CD4-positive, alpha-beta T cell (primary cell): ENCODE data around the gene DGAT2L6. TPM values are rescaled to one million over a fixed set of nuclear protein-coding genes. Genes with fewer than 3 reads are reported as not detected.

ENCODE experiments used
- ATAC-seq: fragments of 200-7000 bp; cut with Tn5 transposase; one replicate; pipeline ENCODE4 v1.10.0; 2022; ENCODE audit warnings: mild to moderate bottlenecking; ENCODE audit not compliant: poor library complexity
- CTCF ChIA-PET: fragments of 350-600 bp; sonication (Branson Sonifier 250); formaldehyde crosslinking; loops from one replicate; lab custom pipeline; 2021; ENCODE audit warnings: antibody characterized with exemption, inconsistent platforms; lab: Charles Lee
- POLR2A ChIA-PET: fragments of 350-600 bp; sonication (Branson Sonifier 250); formaldehyde crosslinking; loops from one replicate; lab custom pipeline; 2021; ENCODE audit warnings: antibody characterized with exemption, inconsistent platforms; lab: Charles Lee
- DNase-seq, 14 experiments: peaks; one replicate each; pipeline ENCODE4 v3.0.0-alpha.2; 2013 to 2020; ENCODE audit warnings: mixed read lengths in 2 of 14
- H3K27ac ChIP-seq, 2 donors: one replicate each; pipeline versions ENCODE4 v1.5.1 to v1.7.0; 2013; ENCODE audit warnings: low read length in 2 of 2, low read depth in 1 of 2, mild to moderate bottlenecking in 1 of 2
- H3K27me3 ChIP-seq, 2 experiments: 1 replicate in 1 of 2; 2 replicates in 1 of 2; pipeline versions ENCODE4 v1.6.1 to v1.7.0; 2013; ENCODE audit warnings: low read length in 2 of 2, control low read depth in 1 of 2, mild to moderate bottlenecking in 1 of 2, moderate library complexity in 1 of 2; ENCODE audit not compliant: insufficient read depth in 2 of 2, control insufficient read depth in 1 of 2
- H3K36me3 ChIP-seq: one replicate; pipeline ENCODE4 v1.6.1; 2013; ENCODE audit warnings: low read length, control low read depth; ENCODE audit not compliant: insufficient read depth
- H3K4me1 ChIP-seq: one replicate; pipeline ENCODE4 v1.6.1; 2013; ENCODE audit warnings: low read length, control low read depth; ENCODE audit not compliant: insufficient read depth
- H3K4me3 ChIP-seq: one replicate; pipeline ENCODE4 v1.5.1; 2013; ENCODE audit warnings: mild to moderate bottlenecking, low read length, moderate library complexity
- H3K9me3 ChIP-seq, 2 experiments: 1 replicate in 1 of 2; 2 replicates in 1 of 2; pipeline versions ENCODE4 v1.6.1 to v1.7.0; 2013; ENCODE audit warnings: low read length in 2 of 2, mild to moderate bottlenecking in 2 of 2, control low read depth in 1 of 2, moderate library complexity in 1 of 2; ENCODE audit not compliant: control insufficient read depth in 1 of 2, insufficient read depth in 1 of 2
- H3K27ac Mint-ChIP-seq: one replicate; pipeline ENCODE4 v1.8.0; 2020; ENCODE audit warnings: mixed read lengths
- H3K27me3 Mint-ChIP-seq: one replicate; pipeline ENCODE4 v1.8.0; 2021; ENCODE audit warnings: mixed read lengths
- H3K36me3 Mint-ChIP-seq: one replicate; pipeline ENCODE4 v1.8.0; 2021; ENCODE audit warnings: low read depth, mixed read lengths
- H3K4me1 Mint-ChIP-seq: one replicate; pipeline ENCODE4 v1.8.0; 2021; ENCODE audit warnings: low read depth, mixed read lengths
- H3K4me3 Mint-ChIP-seq: one replicate; pipeline ENCODE4 v1.8.0; 2020; ENCODE audit warnings: mild to moderate bottlenecking, mixed read lengths
- H3K9me3 Mint-ChIP-seq: one replicate; pipeline ENCODE4 v1.8.0; 2020; ENCODE audit warnings: mixed read lengths
- CTCF ChIP-seq: fragments of 200-600 bp; IDR thresholded peaks from one replicate; pipeline ENCODE4 v1.8.0; 2022; ENCODE audit warnings: antibody characterized with exemption, mild to moderate bottlenecking
- intact Hi-C, 2 experiments: fragments of 100-400 bp; cut with DNase I in 1 of 2; cut with micrococcal nuclease in 1 of 2; formaldehyde crosslinking; loops; one replicate each; pipeline versions ENCODE4 v1.15.1 to v1.9.0; 2023 to 2025; cut with DNase I, micrococcal nuclease
- total RNA-seq, 174 experiments: library from RNA in 2 of 174; stranded (reverse) in 2 of 174; gene quantifications; one replicate each; pipeline ENCODE4 v1.2.3 and lab custom pipeline; 2021 to 2026

The DGAT2L6 gene
- total RNA-seq, 2 experiments from 2014 or later: not detected

DNA sequence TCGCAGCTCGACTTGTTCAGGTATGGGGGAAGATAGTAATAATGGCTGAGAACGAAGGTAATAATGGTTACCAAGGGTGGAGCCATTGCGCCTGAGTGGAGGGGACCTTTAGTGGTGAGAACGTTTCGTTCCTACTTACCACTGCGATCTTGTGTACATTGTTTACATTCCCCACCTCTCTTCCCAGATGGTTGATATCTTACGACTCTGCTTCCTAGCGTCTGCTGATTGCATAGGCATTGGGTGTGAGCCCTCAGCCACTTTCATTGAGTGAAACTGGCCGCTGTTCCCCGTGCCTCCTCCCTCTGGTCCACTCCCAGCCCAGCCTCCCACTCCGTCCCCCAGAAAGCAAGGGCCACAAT, 43.2 kb upstream of the DGAT2L6 start:
- ChIA-PET CTCF (interaction anchor here (0.7 to 2.4 kb wide), 2 partner anchors 41 to 103 kb away, joined by 3 to 5 read pairs; no protein-coding TSS in a partner anchor), POLR2A (interaction anchor here (1.0 to 2.5 kb wide), 10 partner anchors 8 to 1305 kb away, joined by 3 to 11 read pairs (median 7); partner anchors contain the start of genes EFNB1, KIF4A, PDZD11 and PJA1)
- intact Hi-C loops: loop anchor here (5.0 to 10.0 kb wide), 6 partner anchors 102 to 1309 kb away; partner anchors contain the start of genes EFNB1 (in 1 of the 2), PDZD11 (in 1 of the 2), PJA1 (in 1 of the 2) and RAB41 (in 1 of the 2)
- Histone ChIP-seq H3K4me3 (peak overlapping the region; percentile 77), H3K4me1 (peaks cover 23% of the 10 kb centered on the region), H3K9me3 (no peaks in the 10 kb centered on the region), H3K36me3 (peaks cover 7% of the 10 kb centered on the region), H3K27ac (peak overlapping the region; percentile 79 to 94), H3K27me3 (no peaks in the 10 kb centered on the region)
- Mint-ChIP-seq H3K36me3 (peaks cover 36% of the 10 kb centered on the region), H3K4me1 (peaks cover 37% of the 10 kb centered on the region), H3K27me3 (no peaks in the 10 kb centered on the region), H3K27ac (peak overlapping the region; percentile 87), H3K4me3 (peak overlapping the region; percentile 89), H3K9me3 (no peaks in the 10 kb centered on the region)
- ATAC-seq (peak; percentile 22), DNase-seq (peak in 1 of 14 experiments; percentile 1)
- no peak for TF ChIP-seq CTCF

- TF ChIP-seq CTCF: no peak
- POLR2A ChIA-PET: no interaction called here
- Mint-ChIP-seq H3K36me3 (peaks cover 54% of the 10 kb centered on the region), H3K9me3 (no peaks in the 10 kb centered on the region), H3K4me1 (peaks cover 38% of the 10 kb centered on the region), H3K27ac (no peak overlapping the region), H3K4me3 (no peak overlapping the region), H3K27me3 (no peaks in the 10 kb centered on the region)
- no peak overlapping the region for H3K27ac ChIP-seq
- no peaks in the 10 kb centered on the region for H3K27me3 ChIP-seq
- peaks cover 9% of the 10 kb centered on the region for H3K36me3 ChIP-seq
- ATAC-seq (no peak), DNase-seq (no peak)
- H3K4me1 ChIP-seq: peaks cover 19% of the 10 kb centered on the region
- H3K9me3 ChIP-seq: no peaks in the 10 kb centered on the region
- no peak overlapping the region for H3K4me3 ChIP-seq
- CTCF ChIA-PET: no interaction called here
- intact Hi-C loops: loop anchor here (10.0 kb wide), 5 partner anchors 146 to 1314 kb away; partner anchors contain the start of genes EFNB1 (in 1 of the 2), PDZD11 (in 1 of the 2), PJA1 (in 1 of the 2) and RAB41 (in 1 of the 2)
Measured at GRCh38 chrX:70138622-70139021, 38.7 kb upstream of the DGAT2L6 start.

GRCh38 chrX:70139736-70140135, 37.5 kb upstream of the DGAT2L6 start:
- H3K27ac Mint-ChIP-seq: no peak overlapping the region
- DNase-seq (no peak), ATAC-seq (no peak)
- ChIA-PET POLR2A (interaction anchor here (0.9 kb wide), 1 partner anchor 19 kb away, joined by 3 read pairs; no protein-coding TSS in a partner anchor), CTCF (no interaction called here)
- Histone ChIP-seq H3K4me3 (no peak overlapping the region), H3K9me3 (no peaks in the 10 kb centered on the region), H3K4me1 (peaks cover 12% of the 10 kb centered on the region), H3K27ac (no peak overlapping the region), H3K36me3 (peaks cover 9% of the 10 kb centered on the region), H3K27me3 (no peaks in the 10 kb centered on the region)
- H3K9me3 Mint-ChIP-seq: no peaks in the 10 kb centered on the region
- TF ChIP-seq CTCF: no peak
- H3K4me1 Mint-ChIP-seq: peaks cover 29% of the 10 kb centered on the region
- H3K27me3 Mint-ChIP-seq: no peaks in the 10 kb centered on the region
- H3K4me3 Mint-ChIP-seq: no peak overlapping the region
- intact Hi-C loops: loop anchor here (10.0 kb wide), 5 partner anchors 145 to 1315 kb away; partner anchors contain the start of genes EFNB1 (in 1 of the 2), PDZD11 (in 1 of the 2), PJA1 (in 1 of the 2) and RAB41 (in 1 of the 2)
- peaks cover 50% of the 10 kb centered on the region for H3K36me3 Mint-ChIP-seq
